GM12892 (cell line): ENCODE results near the gene WBP4.

Experiments used
- POLR2A ChIP-seq: IDR thresholded peaks from 2 replicates; pipeline ENCODE4 v1.6.1; 2011; ENCODE audit warnings: low read depth, low read length, control low read depth
- POLR2AphosphoS5 ChIP-seq: IDR thresholded peaks from 2 replicates; pipeline ENCODE4 v1.6.1; 2011; ENCODE audit warnings: low read depth, low read length, control low read depth
- TAF1 ChIP-seq: IDR thresholded peaks from 2 replicates; pipeline ENCODE4 v1.6.1; 2011; ENCODE audit warnings: low read depth, mild to moderate bottlenecking, control low read depth, low read length, borderline replicate concordance

DNA sequence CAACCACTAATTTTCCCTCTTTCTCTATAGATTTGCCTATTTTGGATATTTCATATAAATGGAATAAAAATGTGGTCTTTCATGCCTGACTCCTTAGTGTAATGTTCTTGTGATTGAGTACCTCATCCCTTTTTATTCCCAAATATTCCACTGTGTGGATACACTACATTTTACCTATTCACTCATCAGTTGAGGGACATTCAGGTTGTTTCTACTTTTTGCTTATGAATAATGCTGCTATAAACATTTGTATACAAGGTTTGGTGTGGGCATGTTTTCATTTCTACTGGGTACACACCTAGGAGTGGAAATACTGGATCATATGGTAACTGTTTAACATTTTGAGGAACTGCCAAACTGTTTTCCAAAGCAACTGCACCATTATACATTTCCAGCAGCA, 5.1 kb upstream of the WBP4 start:
- TF ChIP-seq TAF1 (no peak), POLR2AphosphoS5 (no peak), POLR2A (no peak)
